SH-SY5Y (cell line): ENCODE results near the gene BTN1A1.

Experiments
- GATA2 ChIP-seq: IDR thresholded peaks from 2 replicates; pipeline ENCODE4 v1.6.1; 2011; ENCODE audit warnings: mild to moderate bottlenecking, low read depth, low read length
- GATA3 ChIP-seq: IDR thresholded peaks from 2 replicates; pipeline ENCODE4 v1.6.1; 2011; ENCODE audit warnings: low read depth, mild to moderate bottlenecking, low read length, moderate library complexity

- no peak for TF ChIP-seq GATA2
- no peak for TF ChIP-seq GATA3
Measured at GRCh38 chr6:26487466-26487865, 12.6 kb upstream of the BTN1A1 start.
